ENCODE data around the gene GID8. TPM values are rescaled to one million over a fixed set of nuclear protein-coding genes. Genes with fewer than 3 reads are reported as not detected.

Gene GID8
- total and polyA plus RNA-seq, 2 of the 13 experiments (the other 11 are each of a cell fraction or from before 2014, with no cell fraction given): 39.6 to 59.8 TPM

GRCh38 chr20:62927128-62927705 lies 10.7 kb upstream of the GID8 start:
- no TSS peak for BruUV-seq (replicated peaks)
- peaks cover 0 to 5% of the 10 kb centered on the region in 2 experiments; a peak in 1 of 5 replicates for H3K27me3 ChIP-seq (ENCODE audit: control insufficient read depth in 1 of 2, insufficient read depth in 2 of 2, low read length in 2 of 2)
- in situ Hi-C loops (cut with HindIII; ENCODE audit: extremely low pct_ligation_motif_present, low pct_unique_long_range_greater_than_20kb) (no loop called here), intact Hi-C loops (cut with micrococcal nuclease; ENCODE audit: unreplicated experiment) (loop anchor here (1.0 kb wide), 1 partner anchor 8 kb away; no protein-coding TSS in a partner anchor)
- H3K9me3 ChIP-seq (ENCODE audit: low read length): no peaks in the 10 kb centered on the region
- no peak overlapping the region for H2AFZ ChIP-seq (ENCODE audit: low read length)
- ChIA-PET CTCF (ENCODE audit: low intra/inter-chr PET ratio, low total read pairs) (interaction anchor here (2.0 kb wide), 1 partner anchor 27 kb away, joined by 6 read pairs; no protein-coding TSS in a partner anchor), POLR2A (interaction anchor here (0.7 to 6.4 kb wide), 9 partner anchors 10 to 303 kb away, joined by 3 to 118 read pairs (median 5); partner anchors contain the start of genes GID8 and SLC17A9)
- H4K20me1 ChIP-seq (ENCODE audit: insufficient read depth, low read length): peaks cover 63% of the 10 kb centered on the region
- peak overlapping the region; percentile 87 to 99 (median 97) for H3K4me3 ChIP-seq (replicated peaks in 1 of 3; ENCODE audit: insufficient read depth in 1 of 3, low read depth in 2 of 3, low read length in 3 of 3)
- peaks cover 65% of the 10 kb centered on the region for H3K4me1 ChIP-seq (ENCODE audit: insufficient read depth, low read length)
- DNase-seq (ENCODE audit: low spot score): peak; percentile 30
- H3K9ac ChIP-seq (ENCODE audit: insufficient read depth, low read depth, low read length): peak overlapping the region; percentile 98
- H3K4me2 ChIP-seq (ENCODE audit: low read depth, low read length): peak overlapping the region; percentile 85
- no peak for FAIRE-seq
- peaks cover 1 to 15% of the 10 kb centered on the region in 2 experiments; a peak in 2 of 5 replicates for H3K36me3 ChIP-seq (replicated peaks in 1 of 2; ENCODE audit: control insufficient read depth in 1 of 2, insufficient read depth in 2 of 2, low read length in 2 of 2)
- peak; percentile 28 for ATAC-seq
- H3K27ac ChIP-seq (ENCODE audit: extremely low read length, insufficient read depth, low read length): peak overlapping the region; percentile 90
- peaks cover 99% of the 10 kb centered on the region for H3K79me2 ChIP-seq (ENCODE audit: insufficient read depth, low read length)
- WGBS (ENCODE audit: low lambda C conversion rate): 57% methylated on average over 11 of the region's 12 CpGs
- no peak for TF ChIP-seq MIER2 (CRISPR knock-in tag; IDR thresholded peaks at IDR 0.05)
- TF ChIP-seq SOX6 (IDR thresholded peaks at IDR 0.05): no peak
- TF ChIP-seq SOX6 (CRISPR knock-in tag; IDR thresholded peaks at IDR 0.05): no peak
- no peak for TF ChIP-seq CREB3 (CRISPR knock-in tag; IDR thresholded peaks at IDR 0.05)
- TF ChIP-seq, protein P1, sequence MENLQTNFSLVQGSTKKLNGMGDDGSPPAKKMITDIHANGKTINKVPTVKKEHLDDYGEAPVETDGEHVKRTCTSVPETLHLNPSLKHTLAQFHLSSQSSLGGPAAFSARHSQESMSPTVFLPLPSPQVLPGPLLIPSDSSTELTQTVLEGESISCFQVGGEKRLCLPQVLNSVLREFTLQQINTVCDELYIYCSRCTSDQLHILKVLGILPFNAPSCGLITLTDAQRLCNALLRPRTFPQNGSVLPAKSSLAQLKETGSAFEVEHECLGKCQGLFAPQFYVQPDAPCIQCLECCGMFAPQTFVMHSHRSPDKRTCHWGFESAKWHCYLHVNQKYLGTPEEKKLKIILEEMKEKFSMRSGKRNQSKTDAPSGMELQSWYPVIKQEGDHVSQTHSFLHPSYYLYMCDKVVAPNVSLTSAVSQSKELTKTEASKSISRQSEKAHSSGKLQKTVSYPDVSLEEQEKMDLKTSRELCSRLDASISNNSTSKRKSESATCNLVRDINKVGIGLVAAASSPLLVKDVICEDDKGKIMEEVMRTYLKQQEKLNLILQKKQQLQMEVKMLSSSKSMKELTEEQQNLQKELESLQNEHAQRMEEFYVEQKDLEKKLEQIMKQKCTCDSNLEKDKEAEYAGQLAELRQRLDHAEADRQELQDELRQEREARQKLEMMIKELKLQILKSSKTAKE (CRISPR knock-in tag; IDR thresholded peaks at IDR 0.05; ENCODE audit: borderline replicate concordance): 0 out of 2 replicates have a peak, but pooled peaks have one; percentile 24
- TF ChIP-seq KDM3A (CRISPR knock-in tag; IDR thresholded peaks at IDR 0.05; ENCODE audit: low read depth): no peak
- 0 out of 2 replicates have a peak, but pooled peaks have one; percentile 44 for TF ChIP-seq HINFP (CRISPR knock-in tag; IDR thresholded peaks at IDR 0.05; ENCODE audit: low read depth)
- no peak for TF ChIP-seq ZNF580 (CRISPR knock-in tag; IDR thresholded peaks at IDR 0.05; ENCODE audit: borderline replicate concordance, low read depth)
- no peak for TF ChIP-seq ZZZ3 (CRISPR knock-in tag; IDR thresholded peaks at IDR 0.05; ENCODE audit: borderline replicate concordance)
- TF ChIP-seq ZXDC (CRISPR knock-in tag; IDR thresholded peaks at IDR 0.05): no peak
- no peak for TF ChIP-seq TP53 (CRISPR knock-in tag; conservative IDR thresholded peaks at IDR 0.05)
- TF ChIP-seq, protein P2, sequence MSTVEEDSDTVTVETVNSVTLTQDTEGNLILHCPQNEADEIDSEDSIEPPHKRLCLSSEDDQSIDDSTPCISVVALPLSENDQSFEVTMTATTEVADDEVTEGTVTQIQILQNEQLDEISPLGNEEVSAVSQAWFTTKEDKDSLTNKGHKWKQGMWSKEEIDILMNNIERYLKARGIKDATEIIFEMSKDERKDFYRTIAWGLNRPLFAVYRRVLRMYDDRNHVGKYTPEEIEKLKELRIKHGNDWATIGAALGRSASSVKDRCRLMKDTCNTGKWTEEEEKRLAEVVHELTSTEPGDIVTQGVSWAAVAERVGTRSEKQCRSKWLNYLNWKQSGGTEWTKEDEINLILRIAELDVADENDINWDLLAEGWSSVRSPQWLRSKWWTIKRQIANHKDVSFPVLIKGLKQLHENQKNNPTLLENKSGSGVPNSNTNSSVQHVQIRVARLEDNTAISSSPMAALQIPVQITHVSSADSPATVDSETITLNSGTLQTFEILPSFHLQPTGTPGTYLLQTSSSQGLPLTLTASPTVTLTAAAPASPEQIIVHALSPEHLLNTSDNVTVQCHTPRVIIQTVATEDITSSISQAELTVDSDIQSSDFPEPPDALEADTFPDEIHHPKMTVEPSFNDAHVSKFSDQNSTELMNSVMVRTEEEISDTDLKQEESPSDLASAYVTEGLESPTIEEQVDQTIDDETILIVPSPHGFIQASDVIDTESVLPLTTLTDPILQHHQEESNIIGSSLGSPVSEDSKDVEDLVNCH (CRISPR knock-in tag; IDR thresholded peaks at IDR 0.05): no peak
- no peak for TF ChIP-seq ZNF33B (CRISPR knock-in tag; IDR thresholded peaks at IDR 0.05)
